GM18526 (cell line): ENCODE measurements around the gene ICAM2.

Experiments
- POLR2A ChIP-seq: IDR thresholded peaks from 3 replicates; pipeline ENCODE4 v1.6.1; 2011; ENCODE audit not compliant: insufficient read length; ENCODE audit errors: extremely low read depth

ICAM2 gene

GRCh38 chr17:63996430-63997182, 23.8 kb downstream of the ICAM2 start:
- TF ChIP-seq POLR2A, result no peak

- TF ChIP-seq POLR2A, result no peak
Measured at GRCh38 chr17:63995626-63996025, 24.8 kb downstream of the ICAM2 start.

- no peak for TF ChIP-seq POLR2A
Measured at GRCh38 chr17:63993368-63993985, 27.0 kb downstream of the ICAM2 start.

GRCh38 chr17:63991611-63992010, 28.8 kb downstream of the ICAM2 start:
- TF ChIP-seq POLR2A, result no peak

GRCh38 chr17:63989622-63990345, 30.6 kb downstream of the ICAM2 start:
- no peak for TF ChIP-seq POLR2A

GRCh38 chr17:63988741-63989621, 31.5 kb downstream of the ICAM2 start:
- no peak for TF ChIP-seq POLR2A

GRCh38 chr17:63988127-63988478, 32.3 kb downstream of the ICAM2 start:
- no peak for TF ChIP-seq POLR2A

GRCh38 chr17:63987221-63988126, 33.0 kb downstream of the ICAM2 start:
- TF ChIP-seq POLR2A, result no peak

- TF ChIP-seq POLR2A, result no peak
Measured at GRCh38 chr17:63986821-63987220, 33.6 kb downstream of the ICAM2 start.

- no peak for TF ChIP-seq POLR2A
Measured at GRCh38 chr17:63985387-63986140, 34.9 kb downstream of the ICAM2 start.

- TF ChIP-seq POLR2A, result no peak
Measured at GRCh38 chr17:63984651-63985386, 35.6 kb downstream of the ICAM2 start.

- TF ChIP-seq POLR2A, result no peak
Measured at GRCh38 chr17:63984236-63984635, 36.2 kb downstream of the ICAM2 start.

- TF ChIP-seq POLR2A, result no peak
Measured at GRCh38 chr17:63983320-63983719, 37.1 kb downstream of the ICAM2 start.
